ENCODE data around the gene PLEKHG5. TPM values are rescaled to one million over a fixed set of nuclear protein-coding genes. Genes with fewer than 3 reads are reported as not detected.

The PLEKHG5 gene
- total and polyA plus RNA-seq, 7 experiments from 2014 or later: 2.0 to 15.6 (median 9.6) TPM; not detected in 1

DNA sequence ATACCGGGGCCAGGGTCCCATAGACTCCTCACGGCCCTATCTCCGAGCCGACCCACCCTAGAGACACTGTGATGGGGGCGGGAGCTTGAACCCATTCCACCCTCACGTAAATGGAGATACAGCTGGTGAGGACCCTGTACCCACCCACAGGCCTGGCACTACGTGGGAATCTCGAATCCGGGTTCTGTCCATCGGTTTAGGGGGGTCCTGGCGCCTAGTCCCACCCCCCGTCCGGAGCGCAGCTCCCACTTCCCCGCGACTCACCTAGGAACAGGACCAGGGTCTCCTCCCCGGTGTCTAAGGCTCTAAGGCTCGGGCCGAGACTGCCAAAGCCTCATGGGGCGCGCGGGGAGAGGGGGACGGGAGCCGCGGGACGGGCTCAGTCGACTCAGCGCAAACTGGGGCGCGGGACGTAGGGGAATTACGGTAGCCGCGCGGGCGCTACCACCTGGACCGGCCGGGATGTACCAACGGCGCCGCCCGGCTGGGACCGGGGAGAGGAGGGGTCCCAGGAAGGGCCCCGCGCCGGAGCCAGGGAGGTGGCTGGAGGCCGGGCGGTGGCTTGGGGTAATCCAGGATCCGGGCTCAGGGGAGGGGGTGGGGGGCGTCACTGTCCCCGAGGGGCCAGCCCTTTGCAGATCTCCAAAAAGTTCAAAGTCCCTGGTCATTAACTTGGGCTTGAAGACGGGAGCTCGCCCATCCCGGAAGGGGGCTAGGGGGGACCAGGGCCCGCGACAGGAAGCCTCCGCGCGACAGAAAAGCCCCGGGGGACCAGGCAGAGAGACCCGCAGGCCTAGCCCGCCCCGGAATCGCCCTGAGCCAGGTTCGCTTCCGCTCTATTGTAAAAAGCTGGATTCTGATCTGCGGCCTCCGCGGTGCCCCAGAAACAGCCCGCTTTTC lies 1.0 kb downstream of the PLEKHG5 start:
- ChIA-PET POLR2A (interaction anchor here (0.5 to 2.5 kb wide), 20 partner anchors 9 to 162 kb away, joined by 3 to 22 read pairs (median 5); partner anchors contain the start of genes NOL9 and TNFRSF25), CTCF (interaction anchor here (0.8 to 4.1 kb wide), 11 partner anchors 17 to 156 kb away, joined by 3 to 32 read pairs (median 4); partner anchors contain the start of genes NOL9 and TAS1R1)
- Histone ChIP-seq H3K4me1 (ENCODE audit: control insufficient read depth in 2 of 2, insufficient read depth in 2 of 2, low read length in 2 of 2) (peaks cover 13 to 19% of the 10 kb centered on the region in 2 donors), H3K4me3 (ENCODE audit: low read length) (peak overlapping the region; percentile 80), H3K27ac (ENCODE audit: low read depth, low read length) (peak overlapping the region; percentile 71), H3K9me3 (ENCODE audit: control insufficient read depth in 2 of 3, low read length in 3 of 3) (no peaks in the 10 kb centered on the region), H3K36me3 (ENCODE audit: control insufficient read depth in 2 of 3, insufficient read depth in 3 of 3, low read length in 3 of 3) (peaks cover 0 to 4% (median 0%) of the 10 kb centered on the region in 3 experiments), H3K27me3 (ENCODE audit: control insufficient read depth in 2 of 2, insufficient read depth in 2 of 2, low read length in 2 of 2) (peaks cover 0 to 6% of the 10 kb centered on the region in 2 donors)
- Mint-ChIP-seq H3K27ac (peak overlapping the region in 8 of 9 donors; percentile 18 to 80 (median 69)), H3K27me3 (peaks cover 6 to 24% (median 9%) of the 10 kb centered on the region in 5 donors), H3K36me3 (peaks cover 0 to 2% (median 0%) of the 10 kb centered on the region in 5 donors), H3K9me3 (no peaks in the 10 kb centered on the region), H3K4me1 (peaks cover 20 to 40% (median 33%) of the 10 kb centered on the region in 7 donors), H3K4me3 (peak overlapping the region; percentile 63 to 87 (median 81))
- intact Hi-C loops (cut with micrococcal nuclease): loop anchor here (1.0 to 2.0 kb wide), 6 partner anchors 45 to 294 kb away; partner anchors contain the start of genes CAMTA1 (in 1 of the 2) and NOL9 (in 1 of the 2)
- peak in 7 of 9 donors; percentile 31 to 67 (median 41) for DNase-seq
- ATAC-seq: peak; percentile 39

DNA sequence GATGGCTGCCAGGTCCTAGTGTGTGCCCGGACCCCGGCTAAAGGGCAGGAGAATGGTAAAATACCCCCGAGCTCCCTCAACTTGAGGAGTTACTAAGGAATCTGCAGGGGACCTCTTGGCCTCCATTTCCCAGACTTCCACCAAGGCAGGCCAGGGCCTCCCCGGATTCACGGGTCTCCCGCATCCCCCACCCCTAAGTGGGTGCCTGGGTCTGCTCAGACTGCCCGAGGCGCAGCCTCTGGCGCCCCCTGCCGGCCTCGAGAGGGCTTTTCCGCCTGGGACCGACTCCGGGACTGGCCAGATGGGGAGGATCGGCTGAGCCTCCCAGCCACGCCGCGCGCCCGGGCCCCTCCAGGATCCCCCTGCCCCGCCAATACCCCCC lies 1.7 kb downstream of the PLEKHG5 start:
- ATAC-seq: peak; percentile 77
- Histone ChIP-seq H3K9me3 (ENCODE audit: control insufficient read depth in 2 of 3, low read length in 3 of 3) (no peaks in the 10 kb centered on the region), H3K27me3 (ENCODE audit: control insufficient read depth in 2 of 2, insufficient read depth in 2 of 2, low read length in 2 of 2) (peaks cover 0 to 6% of the 10 kb centered on the region in 2 donors), H3K4me3 (ENCODE audit: low read length) (peak overlapping the region; percentile 80), H3K36me3 (ENCODE audit: control insufficient read depth in 2 of 3, insufficient read depth in 3 of 3, low read length in 3 of 3) (peaks cover 0 to 4% (median 0%) of the 10 kb centered on the region in 3 experiments), H3K27ac (ENCODE audit: low read depth, low read length) (peak overlapping the region; percentile 71), H3K4me1 (ENCODE audit: control insufficient read depth in 2 of 2, insufficient read depth in 2 of 2, low read length in 2 of 2) (peaks cover 13 to 18% of the 10 kb centered on the region in 2 donors)
- Mint-ChIP-seq H3K27ac (peak overlapping the region in 1 of 9 donors; percentile 79), H3K4me1 (peaks cover 20 to 37% (median 31%) of the 10 kb centered on the region in 7 donors), H3K36me3 (peaks cover 0 to 2% (median 0%) of the 10 kb centered on the region in 5 donors), H3K9me3 (no peaks in the 10 kb centered on the region), H3K4me3 (peak overlapping the region; percentile 63 to 87 (median 81)), H3K27me3 (peaks cover 6 to 24% (median 9%) of the 10 kb centered on the region in 5 donors)
- ChIA-PET POLR2A (interaction anchor here (0.5 to 2.5 kb wide), 9 partner anchors 22 to 163 kb away, joined by 3 to 22 read pairs (median 5); partner anchors contain the start of gene NOL9), CTCF (interaction anchor here (1.0 to 4.1 kb wide), 7 partner anchors 13 to 137 kb away, joined by 3 to 32 read pairs (median 4); partner anchors contain the start of genes NOL9 and TAS1R1)
- peak; percentile 66 to 87 (median 77) for DNase-seq
- intact Hi-C loops (cut with micrococcal nuclease): loop anchor here (1.0 to 5.0 kb wide), 9 partner anchors 42 to 728 kb away; partner anchors contain the start of genes CAMTA1 (in 1 of the 2) and NOL9 (in 1 of the 2)

DNA sequence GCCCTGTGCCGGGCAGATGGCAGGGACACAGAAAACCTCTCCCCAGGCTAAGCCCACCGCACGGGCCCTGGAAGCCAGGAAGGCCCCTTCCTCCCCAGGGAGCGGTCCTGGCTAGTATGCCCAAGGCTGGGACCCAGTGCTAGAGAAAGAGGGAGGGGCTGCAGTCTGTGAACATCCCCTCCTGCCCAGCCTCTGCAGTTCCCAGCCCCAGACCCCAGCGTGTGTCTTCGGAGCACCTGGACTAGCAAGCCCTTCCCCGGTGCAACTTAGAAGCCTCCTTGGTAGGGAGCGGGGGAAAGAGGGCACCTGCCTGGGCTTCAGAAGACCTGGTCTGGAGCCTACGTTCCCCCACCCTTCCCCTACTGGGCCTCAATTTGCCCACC lies 2.1 kb downstream of the PLEKHG5 start:
- peaks cover 13 to 18% of the 10 kb centered on the region in 2 donors for H3K4me1 ChIP-seq (ENCODE audit: control insufficient read depth in 2 of 2, insufficient read depth in 2 of 2, low read length in 2 of 2)
- H3K36me3 ChIP-seq (ENCODE audit: control insufficient read depth in 2 of 3, insufficient read depth in 3 of 3, low read length in 3 of 3): peaks cover 0 to 4% (median 0%) of the 10 kb centered on the region in 3 experiments
- Mint-ChIP-seq H3K27me3 (peaks cover 6 to 27% (median 9%) of the 10 kb centered on the region in 5 donors), H3K36me3 (peaks cover 0 to 2% (median 0%) of the 10 kb centered on the region in 5 donors), H3K27ac (no peak overlapping the region), H3K9me3 (no peaks in the 10 kb centered on the region), H3K4me1 (peaks cover 19 to 35% (median 30%) of the 10 kb centered on the region in 7 donors), H3K4me3 (peak overlapping the region in 4 of 10 donors; percentile 9 to 87 (median 62))
- no peak for ATAC-seq
- CTCF ChIA-PET: interaction anchor here (0.6 to 4.1 kb wide), 10 partner anchors 13 to 157 kb away, joined by 3 to 32 read pairs (median 4); partner anchors contain the start of genes NOL9 and TAS1R1
- no peak overlapping the region for H3K27ac ChIP-seq (ENCODE audit: low read depth, low read length)
- H3K9me3 ChIP-seq (ENCODE audit: control insufficient read depth in 2 of 3, low read length in 3 of 3): no peaks in the 10 kb centered on the region
- POLR2A ChIA-PET: interaction anchor here (1.1 to 2.5 kb wide), 3 partner anchors 10 to 65 kb away, joined by 5 to 22 read pairs (median 7); partner anchors contain the start of gene NOL9
- intact Hi-C loops (cut with micrococcal nuclease): loop anchor here in 1 of 2 donors (5.0 kb wide), 3 partner anchors 42 to 728 kb away; no protein-coding TSS in a partner anchor
- no peak for DNase-seq
- H3K27me3 ChIP-seq (ENCODE audit: control insufficient read depth in 2 of 2, insufficient read depth in 2 of 2, low read length in 2 of 2): peaks cover 0 to 6% of the 10 kb centered on the region in 2 donors
- no peak overlapping the region for H3K4me3 ChIP-seq (ENCODE audit: low read length)

DNA sequence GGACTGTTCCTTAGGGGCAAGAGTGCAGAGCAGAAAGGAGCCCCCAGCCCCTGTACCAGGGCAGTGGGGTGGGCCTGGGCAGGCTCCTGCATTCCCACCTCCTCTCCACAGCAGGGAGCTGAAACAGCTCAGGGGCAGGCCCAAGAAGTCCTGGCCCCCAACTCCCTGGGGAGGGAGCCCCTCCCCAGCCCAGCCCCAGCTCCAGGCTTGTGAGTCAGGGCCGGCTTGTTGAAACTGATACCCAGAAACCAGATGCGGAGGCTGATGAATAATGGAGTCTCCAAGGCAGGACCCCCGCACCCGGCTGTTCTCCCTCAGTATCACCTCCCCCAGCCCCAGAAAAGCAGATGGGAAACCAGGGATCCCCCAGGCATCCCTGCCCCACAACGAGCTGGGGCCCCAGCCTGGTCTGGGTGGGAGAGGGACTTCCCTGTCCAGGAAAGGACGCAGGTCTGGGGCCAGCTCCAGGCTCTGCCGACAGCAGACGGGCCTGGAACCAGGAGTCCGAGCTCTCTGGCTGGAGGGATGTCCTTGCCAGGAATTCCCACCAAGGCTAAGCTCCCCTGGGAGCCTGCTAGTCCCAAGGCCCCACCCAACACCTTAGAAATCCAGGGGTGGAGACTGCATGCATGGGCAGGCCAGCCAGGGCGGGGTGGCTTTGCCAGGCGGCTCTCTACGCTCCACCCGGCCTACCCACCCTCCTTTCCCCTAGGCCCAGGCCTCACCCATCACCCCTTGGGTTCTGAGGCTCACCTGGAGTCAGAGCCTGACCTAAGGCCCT lies 2.7 kb downstream of the PLEKHG5 start:
- ChIA-PET POLR2A (interaction anchor here (1.1 to 1.6 kb wide), 2 partner anchors 10 to 29 kb away, joined by 5 to 7 read pairs; no protein-coding TSS in a partner anchor), CTCF (interaction anchor here (0.6 to 4.1 kb wide), 13 partner anchors 12 to 157 kb away, joined by 3 to 32 read pairs (median 4); partner anchors contain the start of genes NOL9 and TAS1R1)
- no peaks in the 10 kb centered on the region for H3K9me3 ChIP-seq (ENCODE audit: control insufficient read depth in 2 of 3, low read length in 3 of 3)
- Mint-ChIP-seq H3K36me3 (peaks cover 0 to 2% (median 0%) of the 10 kb centered on the region in 5 donors), H3K4me1 (peaks cover 19 to 34% (median 30%) of the 10 kb centered on the region in 7 donors), H3K27ac (no peak overlapping the region), H3K27me3 (peaks cover 6 to 32% (median 9%) of the 10 kb centered on the region in 5 donors), H3K4me3 (peak overlapping the region in 1 of 10 donors; percentile 45), H3K9me3 (no peaks in the 10 kb centered on the region)
- H3K36me3 ChIP-seq (ENCODE audit: control insufficient read depth in 2 of 3, insufficient read depth in 3 of 3, low read length in 3 of 3): peaks cover 0 to 4% (median 0%) of the 10 kb centered on the region in 3 experiments
- no peak for ATAC-seq
- peaks cover 13 to 18% of the 10 kb centered on the region in 2 donors for H3K4me1 ChIP-seq (ENCODE audit: control insufficient read depth in 2 of 2, insufficient read depth in 2 of 2, low read length in 2 of 2)
- intact Hi-C loops (cut with micrococcal nuclease): loop anchor here in 1 of 2 donors (5.0 kb wide), 3 partner anchors 41 to 729 kb away; no protein-coding TSS in a partner anchor
- no peak overlapping the region for H3K4me3 ChIP-seq (ENCODE audit: low read length)
- H3K27me3 ChIP-seq (ENCODE audit: control insufficient read depth in 2 of 2, insufficient read depth in 2 of 2, low read length in 2 of 2): peaks cover 0 to 6% of the 10 kb centered on the region in 2 donors
- DNase-seq: no peak
- no peak overlapping the region for H3K27ac ChIP-seq (ENCODE audit: low read depth, low read length)

DNA sequence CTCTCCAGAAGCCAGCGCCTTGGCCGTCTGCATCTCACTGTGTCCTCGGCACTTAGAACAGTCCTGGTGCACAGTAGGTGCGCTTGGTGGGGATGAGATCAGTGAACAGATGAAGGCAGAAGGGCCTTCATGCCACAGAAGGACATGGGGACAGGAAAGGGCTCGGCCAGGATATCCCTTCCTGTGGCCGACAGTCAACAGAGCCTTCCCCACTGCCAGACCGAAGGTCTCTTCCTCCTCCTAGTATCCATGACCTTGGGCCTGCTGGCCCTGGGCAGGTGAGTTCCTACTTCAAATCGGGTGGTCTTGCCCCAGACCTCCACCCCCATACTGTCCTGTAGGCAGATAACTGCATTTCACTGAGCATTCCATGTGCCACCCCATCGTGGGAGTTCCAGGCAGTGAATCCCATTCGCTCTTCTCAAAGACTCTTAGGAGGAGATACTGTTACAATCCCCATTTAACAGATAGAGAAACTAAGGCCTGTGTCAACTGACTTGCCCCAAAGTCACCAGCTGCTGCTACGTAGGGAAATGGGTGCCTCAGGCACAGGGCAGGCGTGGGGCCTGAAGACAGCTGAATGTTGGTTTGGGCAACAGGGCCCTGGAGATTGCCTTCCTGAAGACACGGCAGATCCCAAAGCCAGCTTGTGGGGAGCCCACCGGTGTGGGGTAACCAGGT lies 3.5 kb downstream of the PLEKHG5 start:
- Histone ChIP-seq H3K36me3 (ENCODE audit: control insufficient read depth in 2 of 3, insufficient read depth in 3 of 3, low read length in 3 of 3) (peaks cover 0 to 4% (median 0%) of the 10 kb centered on the region in 3 experiments), H3K27ac (ENCODE audit: low read depth, low read length) (no peak overlapping the region), H3K27me3 (ENCODE audit: control insufficient read depth in 2 of 2, insufficient read depth in 2 of 2, low read length in 2 of 2) (peaks cover 0 to 6% of the 10 kb centered on the region in 2 donors), H3K9me3 (ENCODE audit: control insufficient read depth in 2 of 3, low read length in 3 of 3) (no peaks in the 10 kb centered on the region), H3K4me3 (ENCODE audit: low read length) (no peak overlapping the region), H3K4me1 (ENCODE audit: control insufficient read depth in 2 of 2, insufficient read depth in 2 of 2, low read length in 2 of 2) (peaks cover 13 to 18% of the 10 kb centered on the region in 2 donors)
- Mint-ChIP-seq H3K9me3 (no peaks in the 10 kb centered on the region), H3K36me3 (peaks cover 0 to 2% (median 0%) of the 10 kb centered on the region in 5 donors), H3K27me3 (peaks cover 6 to 41% (median 9%) of the 10 kb centered on the region in 5 donors), H3K4me3 (peak overlapping the region in 3 of 10 donors; percentile 3 to 34 (median 11)), H3K4me1 (peaks cover 15 to 28% (median 24%) of the 10 kb centered on the region in 7 donors), H3K27ac (peak overlapping the region in 1 of 9 donors; percentile 66)
- ATAC-seq (no peak), DNase-seq (no peak)
- ChIA-PET POLR2A (interaction anchor here (1.4 to 1.6 kb wide), 2 partner anchors 11 to 59 kb away, joined by 3 to 7 read pairs; no protein-coding TSS in a partner anchor), CTCF (interaction anchor here (0.9 to 2.5 kb wide), 8 partner anchors 11 to 158 kb away, joined by 3 to 18 read pairs (median 4); no protein-coding TSS in a partner anchor)
- intact Hi-C loops (cut with micrococcal nuclease): loop anchor here (2.0 to 5.0 kb wide), 4 partner anchors 41 to 729 kb away; no protein-coding TSS in a partner anchor
